C4-2B (cell line): ENCODE results near the gene TMEM135.

Source experiments
- ZFX ChIP-seq: fragments of 450-650 bp; IDR thresholded peaks from 2 replicates; pipeline ENCODE4 v1.6.1; 2017
- TF ChIP-seq, protein P1 (sequence below): fragments of 450-650 bp; conservative IDR thresholded peaks from 2 replicates; pipeline ENCODE4 v1.5.1; 2017; ENCODE audit warnings: mild to moderate bottlenecking

- TF ChIP-seq, protein P1, sequence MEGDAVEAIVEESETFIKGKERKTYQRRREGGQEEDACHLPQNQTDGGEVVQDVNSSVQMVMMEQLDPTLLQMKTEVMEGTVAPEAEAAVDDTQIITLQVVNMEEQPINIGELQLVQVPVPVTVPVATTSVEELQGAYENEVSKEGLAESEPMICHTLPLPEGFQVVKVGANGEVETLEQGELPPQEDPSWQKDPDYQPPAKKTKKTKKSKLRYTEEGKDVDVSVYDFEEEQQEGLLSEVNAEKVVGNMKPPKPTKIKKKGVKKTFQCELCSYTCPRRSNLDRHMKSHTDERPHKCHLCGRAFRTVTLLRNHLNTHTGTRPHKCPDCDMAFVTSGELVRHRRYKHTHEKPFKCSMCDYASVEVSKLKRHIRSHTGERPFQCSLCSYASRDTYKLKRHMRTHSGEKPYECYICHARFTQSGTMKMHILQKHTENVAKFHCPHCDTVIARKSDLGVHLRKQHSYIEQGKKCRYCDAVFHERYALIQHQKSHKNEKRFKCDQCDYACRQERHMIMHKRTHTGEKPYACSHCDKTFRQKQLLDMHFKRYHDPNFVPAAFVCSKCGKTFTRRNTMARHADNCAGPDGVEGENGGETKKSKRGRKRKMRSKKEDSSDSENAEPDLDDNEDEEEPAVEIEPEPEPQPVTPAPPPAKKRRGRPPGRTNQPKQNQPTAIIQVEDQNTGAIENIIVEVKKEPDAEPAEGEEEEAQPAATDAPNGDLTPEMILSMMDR = no peak
- no peak for TF ChIP-seq ZFX
Measured at GRCh38 chr11:87179621-87180020, 141.9 kb downstream of the TMEM135 start.
